Fibroblast of lung (primary cell): Measurements from ENCODE around the gene NUDT6.

ENCODE experiments used
- CTCF ChIP-seq, 2 donors: IDR thresholded peaks in 1 of 2; conservative IDR thresholded peaks in 1 of 2; 1 replicate in 1 of 2; 2 replicates in 1 of 2; pipeline ENCODE4 v1.5.1; 2011 to 2012; ENCODE audit warnings: low read length in 2 of 2, control low read depth in 1 of 2, inconsistent platforms in 1 of 2, low read depth in 1 of 2, mild to moderate bottlenecking in 1 of 2
- EZH2 ChIP-seq: IDR thresholded peaks from 2 replicates; pipeline ENCODE4 v1.5.1; 2012; ENCODE audit warnings: low read length, control low read depth, mild to moderate bottlenecking; ENCODE audit errors: missing control alignments

GRCh38 chr4:122921300-122921699 lies 1.1 kb downstream of the NUDT6 start:
- no peak for TF ChIP-seq CTCF (conservative IDR thresholded peaks at IDR 0.05 in 1 of 2, IDR thresholded peaks at IDR 0.05 in 1 of 2; ENCODE audit: low read depth in 1 of 2, low read length in 2 of 2)
- no peak for TF ChIP-seq EZH2
